HL-60 (cell line): Measurements from ENCODE around the gene ZNRD2.

Experiments
- DNase-seq, 2 experiments: peaks; one replicate each; pipeline ENCODE4 v3.0.0-alpha.2; 2010 to 2020; ENCODE audit warnings: low read depth in 1 of 2, low spot score in 1 of 2
- H3K27ac ChIP-seq: fragments of 250-450 bp; sonication (Bioruptor Pico); replicated peaks from 2 replicates; pipeline ENCODE4 v1.5.1; 2020; ENCODE audit warnings: mild to moderate bottlenecking, moderate library complexity
- H3K27me3 ChIP-seq: fragments of 250-450 bp; sonication (Bioruptor Pico); 2 replicates; pipeline ENCODE4 v1.5.1; 2021; ENCODE audit warnings: mild to moderate bottlenecking, moderate library complexity; ENCODE audit not compliant: insufficient read depth, poor library complexity, severe bottlenecking
- H3K4me3 ChIP-seq: replicated peaks from 2 replicates; pipeline ENCODE4 v1.5.1; 2011; ENCODE audit warnings: mild to moderate bottlenecking, control low read depth, low read length; ENCODE audit not compliant: insufficient read depth
- CTCF ChIP-seq: IDR thresholded peaks from one replicate; pipeline ENCODE4 v1.5.1; 2011; ENCODE audit warnings: low read length, control low read depth, inconsistent platforms; ENCODE audit not compliant: insufficient read depth
- GABPA ChIP-seq: IDR thresholded peaks from 2 replicates; pipeline ENCODE4 v1.6.1; 2012; ENCODE audit warnings: low read depth
- POLR2AphosphoS5 ChIP-seq: IDR thresholded peaks from 2 replicates; pipeline ENCODE4 v1.6.1; 2012; ENCODE audit warnings: low read depth
- REST ChIP-seq: IDR thresholded peaks from 2 replicates; pipeline ENCODE4 v1.6.1; 2012; ENCODE audit warnings: low read depth; ENCODE audit not compliant: insufficient replicate concordance
- SPI1 ChIP-seq: IDR thresholded peaks from 2 replicates; pipeline ENCODE4 v1.6.1; 2012; ENCODE audit warnings: low read depth, mild to moderate bottlenecking, borderline replicate concordance

Gene ZNRD2

GRCh38 chr11:65609665-65610064, 39.4 kb downstream of the ZNRD2 start:
- Histone ChIP-seq H3K27me3 (no peaks in the 10 kb centered on the region), H3K4me3 (no peak overlapping the region), H3K27ac (no peak overlapping the region)
- no peak for DNase-seq
- TF ChIP-seq CTCF (no peak), REST (no peak), SPI1 (no peak)

- Histone ChIP-seq H3K27me3 (no peaks in the 10 kb centered on the region), H3K27ac (peak overlapping the region; percentile 58), H3K4me3 (peak overlapping the region; percentile 88)
- no peak for DNase-seq
- TF ChIP-seq POLR2AphosphoS5 (no peak), REST (no peak), CTCF (no peak), GABPA (no peak), SPI1 (no peak)
Observed at GRCh38 chr11:65610404-65610803, 40.1 kb downstream of the ZNRD2 start.

- Histone ChIP-seq H3K27me3 (no peaks in the 10 kb centered on the region), H3K27ac (peak overlapping the region; percentile 58), H3K4me3 (peak overlapping the region; percentile 88)
- peak; percentile 56 to 85 for DNase-seq
- no peak; the same call in 1 of the 2 replicates for TF ChIP-seq POLR2AphosphoS5
- peak; percentile 95 for TF ChIP-seq SPI1
- no peak for TF ChIP-seq REST
- TF ChIP-seq CTCF, result no peak
Observed at GRCh38 chr11:65611028-65611757, 40.9 kb downstream of the ZNRD2 start.
